OCI-LY1 (cell line): ENCODE results near the gene ZNF407.

Source experiments
- EZH2 ChIP-seq: fragments of 200-600 bp; sonication (generic), shearing (Covaris generic); IDR thresholded peaks from 2 replicates; pipeline ENCODE4 v1.8.0; 2017; ENCODE audit warnings: borderline replicate concordance, mixed run types, mild to moderate bottlenecking, antibody characterized with exemption, low read length, moderate library complexity, mixed read lengths
- TF ChIP-seq, protein P1 (sequence below): fragments of 200-600 bp; sonication (generic), shearing (Covaris generic); IDR thresholded peaks from 2 replicates; pipeline ENCODE4 v1.5.1; 2017; ENCODE audit warnings: mild to moderate bottlenecking, antibody characterized with exemption, low read length, moderate library complexity, mixed read lengths

DNA sequence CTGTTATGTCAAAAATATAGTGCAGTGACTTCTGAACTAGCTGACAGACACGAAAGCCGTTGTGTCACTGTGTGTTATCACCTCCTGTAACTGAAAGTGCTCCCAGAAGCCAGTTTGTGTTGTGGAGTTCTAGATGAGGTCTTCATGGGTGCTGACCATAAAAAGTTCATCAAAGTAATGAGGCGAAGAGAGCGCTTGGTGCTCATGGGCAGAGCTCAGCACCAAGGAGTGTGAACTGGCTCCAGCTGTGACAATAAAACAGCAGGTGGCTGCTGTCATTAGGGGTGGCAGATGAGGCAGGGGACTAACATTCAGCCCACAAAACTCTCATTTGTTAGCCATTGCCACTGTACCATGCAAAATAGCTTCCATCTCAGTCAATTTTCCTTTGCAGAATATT is 151.1 kb downstream of the ZNF407 start:
- TF ChIP-seq, protein P1, sequence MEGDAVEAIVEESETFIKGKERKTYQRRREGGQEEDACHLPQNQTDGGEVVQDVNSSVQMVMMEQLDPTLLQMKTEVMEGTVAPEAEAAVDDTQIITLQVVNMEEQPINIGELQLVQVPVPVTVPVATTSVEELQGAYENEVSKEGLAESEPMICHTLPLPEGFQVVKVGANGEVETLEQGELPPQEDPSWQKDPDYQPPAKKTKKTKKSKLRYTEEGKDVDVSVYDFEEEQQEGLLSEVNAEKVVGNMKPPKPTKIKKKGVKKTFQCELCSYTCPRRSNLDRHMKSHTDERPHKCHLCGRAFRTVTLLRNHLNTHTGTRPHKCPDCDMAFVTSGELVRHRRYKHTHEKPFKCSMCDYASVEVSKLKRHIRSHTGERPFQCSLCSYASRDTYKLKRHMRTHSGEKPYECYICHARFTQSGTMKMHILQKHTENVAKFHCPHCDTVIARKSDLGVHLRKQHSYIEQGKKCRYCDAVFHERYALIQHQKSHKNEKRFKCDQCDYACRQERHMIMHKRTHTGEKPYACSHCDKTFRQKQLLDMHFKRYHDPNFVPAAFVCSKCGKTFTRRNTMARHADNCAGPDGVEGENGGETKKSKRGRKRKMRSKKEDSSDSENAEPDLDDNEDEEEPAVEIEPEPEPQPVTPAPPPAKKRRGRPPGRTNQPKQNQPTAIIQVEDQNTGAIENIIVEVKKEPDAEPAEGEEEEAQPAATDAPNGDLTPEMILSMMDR = no peak
- TF ChIP-seq EZH2 = no peak
